IMR-90 (cell line): Measurements from ENCODE around the gene ERBB4. TPM values are rescaled to one million over a fixed set of nuclear protein-coding genes. Genes with fewer than 3 reads are reported as not detected.

Experiments
- ATAC-seq: fragments of 200-7000 bp; cut with Tn5 transposase; 2 replicates; pipeline ENCODE4 v1.9.1; 2020; ENCODE audit warnings: low read depth, mild to moderate bottlenecking, moderate library complexity
- BruUV-seq: library from RNA; stranded (reverse); fragments of 400-500 nt; replicated peaks from 2 replicates; lab custom pipeline; 2021; lab: Mats Ljungman, UMichigan
- CTCF ChIA-PET: fragments of 300-600 bp; formaldehyde crosslinking; extraction: SDS; loops from one replicate; lab custom pipeline; 2021; ENCODE audit warnings: antibody characterized with exemption; lab: Yijun Ruan, JAX
- POLR2A ChIA-PET: fragments of 300-600 bp; sonication (Branson Sonifier 250); formaldehyde crosslinking; loops from one replicate; lab custom pipeline; 2022; ENCODE audit warnings: antibody characterized with exemption; ENCODE audit not compliant: unreplicated experiment; lab: Charles Lee
- DNase-seq: peaks from one replicate; pipeline ENCODE4 v3.0.0; 2013
- H2AFZ ChIP-seq: replicated peaks from 2 replicates; pipeline ENCODE3; 2013; ENCODE audit warnings: low read length, mild to moderate bottlenecking; ENCODE audit not compliant: poor library complexity
- H2AK5ac ChIP-seq: 2 replicates; pipeline ENCODE4 v1.6.1; 2013; ENCODE audit warnings: low read depth, low read length, inconsistent platforms
- H2AK9ac ChIP-seq: replicated peaks from 2 replicates; pipeline ENCODE3; 2013; ENCODE audit warnings: mild to moderate bottlenecking, low read depth, low read length, moderate library complexity; ENCODE audit not compliant: poor library complexity
- H2BK120ac ChIP-seq: 2 replicates; pipeline ENCODE4 v1.6.1; 2013; ENCODE audit warnings: low read depth, low read length, inconsistent platforms
- H2BK15ac ChIP-seq: 3 replicates; pipeline ENCODE4 v1.6.1; 2013; ENCODE audit warnings: low read depth, low read length, inconsistent platforms
- H2BK20ac ChIP-seq: 2 replicates; pipeline ENCODE4 v1.6.1; 2013; ENCODE audit warnings: low read depth, mild to moderate bottlenecking, inconsistent platforms, low read length, moderate library complexity
- H2BK5ac ChIP-seq: 2 replicates; pipeline ENCODE4 v1.6.1; 2013; ENCODE audit warnings: mild to moderate bottlenecking, low read depth, low read length, inconsistent platforms; ENCODE audit not compliant: poor library complexity, severe bottlenecking
- H3K14ac ChIP-seq: replicated peaks from 2 replicates; pipeline ENCODE4 v1.6.1; 2013; ENCODE audit warnings: low read depth, low read length, inconsistent platforms
- H3K18ac ChIP-seq: 2 replicates; pipeline ENCODE4 v1.6.1; 2013; ENCODE audit warnings: low read depth, low read length, control low read depth
- H3K23ac ChIP-seq: 2 replicates; pipeline ENCODE4 v1.6.1; 2013; ENCODE audit warnings: low read depth, low read length, inconsistent platforms
- H3K27ac ChIP-seq: 2 replicates; pipeline ENCODE4 v1.5.1; 2013; ENCODE audit warnings: mild to moderate bottlenecking, control low read depth, low read length; ENCODE audit not compliant: insufficient read depth
- H3K27me3 ChIP-seq: 2 replicates; pipeline ENCODE4 v1.6.1; 2013; ENCODE audit warnings: low read length; ENCODE audit not compliant: control insufficient read depth, insufficient read depth
- H3K36me3 ChIP-seq: 2 replicates; pipeline ENCODE4 v1.6.1; 2013; ENCODE audit warnings: low read length, mixed read lengths; ENCODE audit not compliant: control insufficient read depth, insufficient read depth
- H3K4ac ChIP-seq: 2 replicates; pipeline ENCODE4 v1.6.1; 2013; ENCODE audit warnings: low read depth, low read length, inconsistent platforms
- H3K4me1 ChIP-seq: 2 replicates; pipeline ENCODE4 v1.6.1; 2013; ENCODE audit warnings: low read length, mixed read lengths; ENCODE audit not compliant: control insufficient read depth, insufficient read depth
- H3K4me2 ChIP-seq: 2 replicates; pipeline ENCODE4 v1.6.1; 2013; ENCODE audit warnings: low read depth, mild to moderate bottlenecking, control low read depth, low read length, moderate library complexity
- H3K4me3 ChIP-seq: 2 replicates; pipeline ENCODE4 v1.5.1; 2013; ENCODE audit warnings: low read depth, mild to moderate bottlenecking, control low read depth, low read length, moderate library complexity; ENCODE audit not compliant: insufficient read depth
- H3K56ac ChIP-seq: 2 replicates; pipeline ENCODE4 v1.6.1; 2013; ENCODE audit warnings: low read length, inconsistent platforms; ENCODE audit not compliant: insufficient read depth; ENCODE audit errors: extremely low read depth
- H3K79me1 ChIP-seq, 2 experiments: 2 replicates each; pipeline ENCODE4 v1.6.1; 2013; ENCODE audit warnings: low read length in 2 of 2, inconsistent platforms in 1 of 2, low read depth in 1 of 2
- H3K9ac ChIP-seq: 2 replicates; pipeline ENCODE4 v1.6.1; 2013; ENCODE audit warnings: low read depth, low read length, control low read depth
- H3K9me1 ChIP-seq: 2 replicates; pipeline ENCODE4 v1.6.1; 2013; ENCODE audit warnings: low read length, inconsistent platforms; ENCODE audit not compliant: insufficient read depth
- H3K9me3 ChIP-seq: 2 replicates; pipeline ENCODE4 v1.6.1; 2013; ENCODE audit warnings: low read length; ENCODE audit not compliant: control insufficient read depth, insufficient read depth
- H4K20me1 ChIP-seq: 2 replicates; pipeline ENCODE4 v1.6.1; 2013; ENCODE audit warnings: low read length, inconsistent platforms; ENCODE audit not compliant: insufficient read depth
- H4K5ac ChIP-seq: 2 replicates; pipeline ENCODE4 v1.6.1; 2013; ENCODE audit warnings: mild to moderate bottlenecking, low read depth, low read length, control low read depth
- H4K8ac ChIP-seq, 2 experiments: 2 replicates each; pipeline ENCODE4 v1.6.1; 2013; ENCODE audit warnings: low read depth in 2 of 2, low read length in 2 of 2, control low read depth in 1 of 2, inconsistent platforms in 1 of 2
- H4K91ac ChIP-seq: 2 replicates; pipeline ENCODE4 v1.6.1; 2013; ENCODE audit warnings: low read depth, low read length, inconsistent platforms; ENCODE audit not compliant: insufficient read depth
- CEBPB ChIP-seq: IDR thresholded peaks from 2 replicates; pipeline ENCODE4 v1.6.1; 2012; ENCODE audit warnings: low read depth, low read length, improper control_type of control experiment
- CHD1 ChIP-seq: IDR thresholded peaks from 2 replicates; pipeline ENCODE4 v1.6.1; 2012; ENCODE audit warnings: low read depth, low read length, improper control_type of control experiment
- MAFK ChIP-seq: IDR thresholded peaks from 2 replicates; pipeline ENCODE4 v1.6.1; 2012; ENCODE audit warnings: low read depth, low read length, improper control_type of control experiment
- NFE2L2 ChIP-seq: fragments of 150-350 bp; IDR thresholded peaks from 2 replicates; pipeline ENCODE4 v1.6.1; 2016; ENCODE audit warnings: low read depth, mild to moderate bottlenecking, low read length
- WGBS, 2 experiments: methylation state at CpG; one replicate each; pipeline versions ENCODE4 v1.1.5 to v1.1.7; 2013; ENCODE audit warnings: missing lambda C conversion rate in 2 of 2; ENCODE audit not compliant: insufficient read length in 1 of 2; ENCODE audit errors: extremely low coverage in 2 of 2; 5-methylcytosine and 5-hydroxymethylcytosine counted together
- dilution Hi-C: fragments of 300-500 bp; cut with HindIII; formaldehyde crosslinking; loops from one replicate; pipeline ENCODE4 v1.14.3; 2018; ENCODE audit warnings: low sequenced_read_pairs; ENCODE audit not compliant: unreplicated experiment
- in situ Hi-C: fragments of 300-500 bp; cut with MboI; formaldehyde crosslinking; loops from 3 replicates; pipeline ENCODE4 v1.14.3; 2019; ENCODE audit warnings: low sequenced_read_pairs, inconsistent platforms, mixed read lengths
- intact Hi-C: fragments of 100-400 bp; cut with micrococcal nuclease; formaldehyde crosslinking; loops from 2 replicates; pipeline ENCODE4 v1.10.0; 2022
- polyA plus RNA-seq, 3 experiments: library from polyadenylated mRNA; depleted of rRNA; stranded (reverse); fragments of >200 nt; gene quantifications; 2 replicates each; pipeline ENCODE4 v1.2.3, GENCODE V29; 2012; ENCODE audit warnings: low replicate concordance in 1 of 3
- total RNA-seq: library from RNA; depleted of rRNA; stranded (reverse); fragments of >200 nt; gene quantifications from 2 replicates; pipeline ENCODE4 v1.2.3, GENCODE V29; 2012
- TF ChIP-seq, protein P1 (sequence below): conservative IDR thresholded peaks from 2 replicates; pipeline ENCODE4 v1.5.1; 2012; ENCODE audit warnings: mild to moderate bottlenecking, low read depth, low read length, improper control_type of control experiment

Gene ERBB4
- total and polyA plus RNA-seq, 2 of the 4 experiments (the other 2 are of a cell fraction) = not detected

- intact Hi-C loops (no loop called here), in situ Hi-C loops (no loop called here), dilution Hi-C loops (no loop called here)
- Histone ChIP-seq H3K9ac (no peak overlapping the region), H2AK5ac (no peak overlapping the region), H3K14ac (no peak overlapping the region), H3K9me3 (no peaks in the 10 kb centered on the region), H3K27me3 (no peaks in the 10 kb centered on the region), H3K79me1 (no peaks in the 10 kb centered on the region), H4K20me1 (no peaks in the 10 kb centered on the region), H3K4me2 (no peak overlapping the region), H3K4me1 (no peaks in the 10 kb centered on the region), H2AFZ (no peak overlapping the region), H2BK15ac (no peak overlapping the region), H4K91ac (no peak overlapping the region), H3K36me3 (no peaks in the 10 kb centered on the region), H3K23ac (no peak overlapping the region), H3K56ac (no peak overlapping the region), H2BK5ac (no peak overlapping the region), H4K8ac (no peak overlapping the region), H3K4me3 (no peak overlapping the region), H2BK20ac (no peak overlapping the region), H4K5ac (no peak overlapping the region), H2AK9ac (no peak overlapping the region), H2BK120ac (no peak overlapping the region), H3K18ac (no peak overlapping the region), H3K4ac (no peak overlapping the region), H3K9me1 (no peaks in the 10 kb centered on the region), H3K27ac (no peak overlapping the region)
- BruUV-seq = no TSS peak
- no peak for TF ChIP-seq CEBPB
- no peak for TF ChIP-seq CHD1
- TF ChIP-seq, protein P1, sequence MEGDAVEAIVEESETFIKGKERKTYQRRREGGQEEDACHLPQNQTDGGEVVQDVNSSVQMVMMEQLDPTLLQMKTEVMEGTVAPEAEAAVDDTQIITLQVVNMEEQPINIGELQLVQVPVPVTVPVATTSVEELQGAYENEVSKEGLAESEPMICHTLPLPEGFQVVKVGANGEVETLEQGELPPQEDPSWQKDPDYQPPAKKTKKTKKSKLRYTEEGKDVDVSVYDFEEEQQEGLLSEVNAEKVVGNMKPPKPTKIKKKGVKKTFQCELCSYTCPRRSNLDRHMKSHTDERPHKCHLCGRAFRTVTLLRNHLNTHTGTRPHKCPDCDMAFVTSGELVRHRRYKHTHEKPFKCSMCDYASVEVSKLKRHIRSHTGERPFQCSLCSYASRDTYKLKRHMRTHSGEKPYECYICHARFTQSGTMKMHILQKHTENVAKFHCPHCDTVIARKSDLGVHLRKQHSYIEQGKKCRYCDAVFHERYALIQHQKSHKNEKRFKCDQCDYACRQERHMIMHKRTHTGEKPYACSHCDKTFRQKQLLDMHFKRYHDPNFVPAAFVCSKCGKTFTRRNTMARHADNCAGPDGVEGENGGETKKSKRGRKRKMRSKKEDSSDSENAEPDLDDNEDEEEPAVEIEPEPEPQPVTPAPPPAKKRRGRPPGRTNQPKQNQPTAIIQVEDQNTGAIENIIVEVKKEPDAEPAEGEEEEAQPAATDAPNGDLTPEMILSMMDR = no peak
- no peak for TF ChIP-seq NFE2L2
- TF ChIP-seq MAFK = no peak
- no CpG with 5 or more reads among the region's 2 CpGs for WGBS, 2 experiments
- ATAC-seq = no peak
- no peak for DNase-seq
- POLR2A ChIA-PET = no interaction called here
- CTCF ChIA-PET = interaction anchor here (0.6 kb wide), 1 partner anchor 67 kb away, joined by 3 read pairs; no protein-coding TSS in a partner anchor
These were observed 472.1 kb downstream of the ERBB4 start for GRCh38 chr2:212066546-212066945.
